GM06990 (cell line): Measurements from ENCODE around the gene MRGPRD.

Source experiments
- DNase-seq: peaks from one replicate; pipeline ENCODE4 v3.0.0-alpha.2; 2011; ENCODE audit not compliant: insufficient read length; ENCODE audit errors: extremely low read depth
- H3K27me3 ChIP-seq: replicated peaks from 2 replicates; pipeline ENCODE4 v1.6.0; 2011; ENCODE audit warnings: low read length; ENCODE audit not compliant: control insufficient read depth, insufficient read depth
- H3K36me3 ChIP-seq: 2 replicates; pipeline ENCODE4 v1.5.1; 2011; ENCODE audit warnings: low read length; ENCODE audit not compliant: control insufficient read depth, insufficient read depth
- H3K4me3 ChIP-seq: replicated peaks from 2 replicates; pipeline ENCODE4 v1.5.1; 2011; ENCODE audit warnings: low read depth, mild to moderate bottlenecking, control low read depth, low read length
- TF ChIP-seq, protein P1 (sequence below): IDR thresholded peaks from 2 replicates; pipeline ENCODE4 v1.5.1; 2011; ENCODE audit warnings: low read length, control low read depth, mild to moderate bottlenecking, inconsistent platforms; ENCODE audit not compliant: insufficient read depth, poor library complexity, severe bottlenecking

MRGPRD gene

DNA sequence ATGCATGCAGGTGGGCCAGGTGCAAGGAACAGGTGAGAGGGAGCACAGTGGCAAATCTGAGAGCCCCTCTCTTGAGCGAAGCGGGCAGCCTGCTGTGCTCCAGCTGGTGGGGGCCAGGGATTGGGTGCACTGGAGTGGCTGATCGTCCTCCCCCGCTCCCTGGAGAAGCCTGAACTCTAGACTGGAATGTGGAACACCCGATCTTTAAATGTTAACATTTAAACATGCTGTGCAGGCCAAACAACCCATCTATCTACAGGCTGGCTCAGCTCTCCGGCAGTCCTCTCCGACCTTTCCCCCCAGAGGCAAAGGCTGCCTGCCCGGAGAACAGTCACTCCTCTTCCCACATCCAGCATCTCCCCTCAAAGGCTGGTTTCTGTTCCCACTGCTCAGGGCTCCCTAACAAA is 27.2 kb upstream of the MRGPRD start:
- H3K4me3 ChIP-seq = no peak overlapping the region
- H3K36me3 ChIP-seq = no peaks in the 10 kb centered on the region
- TF ChIP-seq, protein P1, sequence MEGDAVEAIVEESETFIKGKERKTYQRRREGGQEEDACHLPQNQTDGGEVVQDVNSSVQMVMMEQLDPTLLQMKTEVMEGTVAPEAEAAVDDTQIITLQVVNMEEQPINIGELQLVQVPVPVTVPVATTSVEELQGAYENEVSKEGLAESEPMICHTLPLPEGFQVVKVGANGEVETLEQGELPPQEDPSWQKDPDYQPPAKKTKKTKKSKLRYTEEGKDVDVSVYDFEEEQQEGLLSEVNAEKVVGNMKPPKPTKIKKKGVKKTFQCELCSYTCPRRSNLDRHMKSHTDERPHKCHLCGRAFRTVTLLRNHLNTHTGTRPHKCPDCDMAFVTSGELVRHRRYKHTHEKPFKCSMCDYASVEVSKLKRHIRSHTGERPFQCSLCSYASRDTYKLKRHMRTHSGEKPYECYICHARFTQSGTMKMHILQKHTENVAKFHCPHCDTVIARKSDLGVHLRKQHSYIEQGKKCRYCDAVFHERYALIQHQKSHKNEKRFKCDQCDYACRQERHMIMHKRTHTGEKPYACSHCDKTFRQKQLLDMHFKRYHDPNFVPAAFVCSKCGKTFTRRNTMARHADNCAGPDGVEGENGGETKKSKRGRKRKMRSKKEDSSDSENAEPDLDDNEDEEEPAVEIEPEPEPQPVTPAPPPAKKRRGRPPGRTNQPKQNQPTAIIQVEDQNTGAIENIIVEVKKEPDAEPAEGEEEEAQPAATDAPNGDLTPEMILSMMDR = no peak
- DNase-seq = no peak
- H3K27me3 ChIP-seq = peaks cover 5% of the 10 kb centered on the region; the same call in 1 of the 2 replicates

DNA sequence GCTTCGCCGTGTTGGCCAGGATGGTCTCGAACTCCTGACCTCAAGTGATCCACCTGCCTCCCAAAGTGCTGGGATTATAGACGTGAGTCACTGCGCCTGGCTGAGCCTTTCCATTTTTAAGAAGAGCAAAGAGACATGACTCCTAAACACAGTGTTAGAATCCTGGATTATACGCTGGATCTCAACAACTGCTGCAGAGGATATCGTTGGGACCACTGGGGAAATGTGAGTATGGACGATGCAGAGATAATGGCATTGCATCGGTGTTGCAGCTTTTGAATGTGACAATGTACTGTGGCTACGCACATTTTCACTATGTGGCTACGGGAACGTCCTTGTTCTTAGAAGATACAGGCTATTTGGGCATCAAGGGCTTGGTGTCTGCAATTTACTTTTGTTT is 26.0 kb upstream of the MRGPRD start:
- Histone ChIP-seq H3K36me3 (no peaks in the 10 kb centered on the region), H3K27me3 (peaks cover 2% of the 10 kb centered on the region; the same call in 1 of the 2 replicates), H3K4me3 (no peak overlapping the region)
- TF ChIP-seq, protein P1 = no peak
- DNase-seq = no peak

DNA sequence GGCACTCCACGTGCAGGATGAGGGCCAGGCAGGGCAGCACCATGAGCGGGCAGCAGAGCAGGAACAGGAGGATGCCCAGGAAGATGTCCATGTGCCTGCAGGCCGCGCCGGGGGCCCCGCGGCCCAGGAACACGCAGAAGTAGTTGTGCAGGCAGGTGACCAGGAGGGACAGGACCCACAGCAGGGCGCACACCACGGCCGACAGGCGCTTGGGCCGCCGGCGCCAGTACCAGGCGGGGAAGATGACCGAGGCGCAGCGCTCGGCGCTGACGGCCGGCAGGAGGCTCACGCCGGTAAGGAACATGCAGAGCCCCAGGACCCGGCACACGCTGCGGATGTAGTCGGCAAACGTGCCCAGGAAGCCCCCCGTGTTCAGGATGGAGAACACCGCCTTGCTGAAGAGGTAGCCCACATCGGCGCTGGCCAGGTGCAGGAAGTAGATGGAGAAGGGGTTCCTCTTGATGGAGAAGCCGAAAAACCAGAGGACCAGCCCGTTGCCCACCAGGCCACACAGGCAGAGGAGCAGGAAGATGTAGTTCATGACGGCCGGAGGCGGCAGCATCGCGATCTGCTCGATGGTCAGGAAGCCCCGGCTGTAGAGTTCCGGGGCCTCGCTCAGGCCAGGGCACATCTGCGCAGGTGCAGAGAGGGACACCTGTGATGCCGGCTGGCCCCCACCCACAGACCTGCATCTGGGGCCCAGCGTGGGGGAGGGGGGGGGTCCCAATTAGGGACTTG is 25.0 kb upstream of the MRGPRD start:
- Histone ChIP-seq H3K4me3 (no peak overlapping the region), H3K36me3 (no peaks in the 10 kb centered on the region), H3K27me3 (peaks cover 2% of the 10 kb centered on the region; the same call in 1 of the 2 replicates)
- TF ChIP-seq, protein P1 = no peak
- DNase-seq = no peak

DNA sequence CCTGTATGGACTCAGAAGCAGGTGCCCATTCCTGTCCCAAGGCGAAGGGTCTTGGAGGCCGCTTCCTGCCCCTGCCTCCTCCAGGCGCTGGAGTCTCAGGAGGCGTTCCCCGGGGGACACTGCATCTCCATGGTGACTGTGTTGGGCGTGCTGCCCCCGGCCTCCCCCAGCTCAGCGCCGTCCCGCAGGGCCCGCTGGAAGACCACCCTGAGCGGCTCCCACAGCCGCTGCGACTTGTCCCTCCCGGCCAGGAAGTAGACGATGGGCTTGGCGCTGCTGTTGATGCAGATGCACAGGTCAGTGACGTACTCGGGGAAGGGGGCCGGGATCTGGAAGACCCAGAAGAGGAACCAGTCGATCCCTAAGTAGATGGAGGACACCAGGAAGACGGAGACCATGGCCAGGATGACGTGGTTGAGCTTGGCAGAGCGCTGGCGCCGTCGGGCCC is 24.4 kb upstream of the MRGPRD start:
- H3K4me3 ChIP-seq = no peak overlapping the region
- no peak for DNase-seq
- TF ChIP-seq, protein P1 = no peak
- no peaks in the 10 kb centered on the region for H3K36me3 ChIP-seq
- H3K27me3 ChIP-seq = peaks cover 2% of the 10 kb centered on the region; the same call in 1 of the 2 replicates

DNA sequence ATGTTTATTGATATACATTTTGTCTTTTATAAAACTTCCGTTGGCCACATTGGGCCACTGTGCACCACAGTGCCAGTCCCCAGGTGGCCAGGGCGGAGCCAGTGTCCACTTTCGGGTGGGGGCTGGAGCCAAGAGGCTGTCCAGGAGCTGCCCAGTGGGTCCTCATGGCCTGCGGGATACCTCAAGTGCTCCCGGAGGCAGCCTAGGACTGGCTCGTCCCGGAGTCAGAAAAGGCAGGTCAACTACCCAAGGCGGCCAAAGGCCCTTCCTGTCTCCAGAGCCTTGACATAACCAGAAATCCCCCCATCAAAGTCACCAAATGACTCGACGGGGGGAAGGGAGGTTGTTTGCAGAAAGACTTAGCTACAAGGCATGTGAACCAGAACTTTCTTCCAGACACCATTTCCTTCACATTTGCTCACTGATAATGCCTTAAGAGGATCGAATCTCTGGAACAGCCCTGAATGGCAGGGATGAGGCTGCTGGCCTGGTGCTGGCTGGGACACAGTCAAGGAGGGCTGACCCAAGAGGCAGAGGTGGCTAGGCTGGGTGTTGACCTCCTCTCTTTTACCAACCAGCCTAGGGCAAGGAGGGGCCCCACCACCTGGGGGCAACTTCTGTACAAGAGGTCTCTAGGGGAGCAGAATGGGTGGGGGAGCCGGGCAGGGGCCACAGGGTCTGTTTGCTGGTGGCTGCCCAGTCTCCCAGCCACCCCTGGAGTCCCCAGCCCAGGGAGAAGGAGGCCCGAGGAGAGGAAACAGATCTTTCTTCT is 23.8 kb upstream of the MRGPRD start:
- Histone ChIP-seq H3K27me3 (peaks cover 2% of the 10 kb centered on the region; the same call in 1 of the 2 replicates), H3K4me3 (no peak overlapping the region), H3K36me3 (no peaks in the 10 kb centered on the region)
- DNase-seq = no peak
- TF ChIP-seq, protein P1 = no peak
